Measurements from ENCODE around the gene PLEKHM2. TPM values are rescaled to one million over a fixed set of nuclear protein-coding genes. Genes with fewer than 3 reads are reported as not detected.

Gene PLEKHM2
- total RNA-seq, 1 experiment from 2014 or later: 33.3 TPM

GRCh38 chr1:15676688-15677661, 7.1 kb upstream of the PLEKHM2 start:
- ChIA-PET CTCF (no interaction called here), POLR2A (no interaction called here)
- Histone ChIP-seq H3K4me3 (ENCODE audit: low read depth, low read length) (no peak overlapping the region), H3K4me1 (peaks cover 27% of the 10 kb centered on the region), H3K27me3 (replicated peaks; ENCODE audit: control insufficient read depth, insufficient read depth, low read length) (no peaks in the 10 kb centered on the region), H3K9me3 (0 out of 2 replicates have a peak, but pooled peaks cover 5% of the 10 kb centered on the region), H3K36me3 (ENCODE audit: control insufficient read depth, insufficient read depth, low read length) (no peaks in the 10 kb centered on the region)
- no peak for DNase-seq
- BruUV-seq (replicated peaks): no TSS peak
- Mint-ChIP-seq H3K27ac (ENCODE audit: unreplicated experiment) (peak overlapping the region; percentile 31), H3K9me3 (ENCODE audit: unreplicated experiment) (no peaks in the 10 kb centered on the region), H3K4me1 (ENCODE audit: low read depth, unreplicated experiment) (peaks cover 25% of the 10 kb centered on the region), H3K36me3 (ENCODE audit: insufficient read depth, unreplicated experiment) (no peaks in the 10 kb centered on the region), H3K4me3 (ENCODE audit: unreplicated experiment) (no peak overlapping the region), H3K27me3 (ENCODE audit: insufficient read depth, unreplicated experiment) (no peaks in the 10 kb centered on the region)
- TF ChIP-seq CTCF (IDR thresholded peaks at IDR 0.05; ENCODE audit: insufficient read depth in 1 of 2, low read depth in 1 of 2, low read length in 1 of 2, severe bottlenecking in 1 of 2, unreplicated experiment in 1 of 2): no peak
- intact Hi-C loops (cut with micrococcal nuclease; ENCODE audit: unreplicated experiment): no loop called here

- Histone ChIP-seq H3K4me3 (ENCODE audit: low read depth, low read length) (no peak overlapping the region), H3K4me1 (peaks cover 32% of the 10 kb centered on the region), H3K36me3 (ENCODE audit: control insufficient read depth, insufficient read depth, low read length) (no peaks in the 10 kb centered on the region), H3K9me3 (0 out of 2 replicates have a peak, but pooled peaks cover 5% of the 10 kb centered on the region), H3K27me3 (replicated peaks; ENCODE audit: control insufficient read depth, insufficient read depth, low read length) (no peaks in the 10 kb centered on the region)
- no peak overlapping the region for H3K27ac Mint-ChIP-seq (ENCODE audit: unreplicated experiment)
- peaks cover 33% of the 10 kb centered on the region for H3K4me1 Mint-ChIP-seq (ENCODE audit: low read depth, unreplicated experiment)
- POLR2A ChIA-PET: no interaction called here
- H3K4me3 Mint-ChIP-seq (ENCODE audit: unreplicated experiment): no peak overlapping the region
- H3K9me3 Mint-ChIP-seq (ENCODE audit: unreplicated experiment): no peaks in the 10 kb centered on the region
- intact Hi-C loops (cut with micrococcal nuclease; ENCODE audit: unreplicated experiment): no loop called here
- CTCF ChIA-PET: no interaction called here
- no peaks in the 10 kb centered on the region for H3K36me3 Mint-ChIP-seq (ENCODE audit: insufficient read depth, unreplicated experiment)
- DNase-seq: peak; percentile 43 to 60
- BruUV-seq (replicated peaks): no TSS peak
- TF ChIP-seq CTCF (IDR thresholded peaks at IDR 0.05; ENCODE audit: insufficient read depth in 1 of 2, low read depth in 1 of 2, low read length in 1 of 2, severe bottlenecking in 1 of 2, unreplicated experiment in 1 of 2): no peak
- H3K27me3 Mint-ChIP-seq (ENCODE audit: insufficient read depth, unreplicated experiment): no peaks in the 10 kb centered on the region
These were observed 5.5 kb upstream of the PLEKHM2 start for GRCh38 chr1:15678578-15678977.

- Histone ChIP-seq H3K27me3 (replicated peaks; ENCODE audit: control insufficient read depth, insufficient read depth, low read length) (no peaks in the 10 kb centered on the region), H3K9me3 (0 out of 2 replicates have a peak, but pooled peaks cover 5% of the 10 kb centered on the region), H3K4me1 (peaks cover 32% of the 10 kb centered on the region), H3K36me3 (ENCODE audit: control insufficient read depth, insufficient read depth, low read length) (no peaks in the 10 kb centered on the region), H3K4me3 (ENCODE audit: low read depth, low read length) (no peak overlapping the region)
- H3K36me3 Mint-ChIP-seq (ENCODE audit: insufficient read depth, unreplicated experiment): no peaks in the 10 kb centered on the region
- peaks cover 33% of the 10 kb centered on the region for H3K4me1 Mint-ChIP-seq (ENCODE audit: low read depth, unreplicated experiment)
- POLR2A ChIA-PET: no interaction called here
- no peak for TF ChIP-seq CTCF (IDR thresholded peaks at IDR 0.05; ENCODE audit: insufficient read depth in 1 of 2, low read depth in 1 of 2, low read length in 1 of 2, severe bottlenecking in 1 of 2, unreplicated experiment in 1 of 2)
- DNase-seq: no peak
- no peak overlapping the region for H3K27ac Mint-ChIP-seq (ENCODE audit: unreplicated experiment)
- no peaks in the 10 kb centered on the region for H3K9me3 Mint-ChIP-seq (ENCODE audit: unreplicated experiment)
- no peaks in the 10 kb centered on the region for H3K27me3 Mint-ChIP-seq (ENCODE audit: insufficient read depth, unreplicated experiment)
- H3K4me3 Mint-ChIP-seq (ENCODE audit: unreplicated experiment): no peak overlapping the region
- intact Hi-C loops (cut with micrococcal nuclease; ENCODE audit: unreplicated experiment): loop anchor here (10.0 kb wide), 1 partner anchor 65 kb away; the partner anchor contains the start of gene TMEM82
- no TSS peak for BruUV-seq (replicated peaks)
- CTCF ChIA-PET: interaction anchor here (0.6 kb wide), 1 partner anchor 473 kb away, joined by 3 read pairs; no protein-coding TSS in a partner anchor
These were observed 4.0 kb upstream of the PLEKHM2 start for GRCh38 chr1:15680131-15680530.

Measured in Caco-2 (cell line).